Activated CD4-positive, alpha-beta T cell treated with anti-CD3 and anti-CD28 coated beads, Interleukin-2, amount 10 ng/mL, durations not matched to agents 7 days and 5 days (primary cell): ENCODE results near the gene COL23A1. TPM values are rescaled to one million over a fixed set of nuclear protein-coding genes. Genes with fewer than 3 reads are reported as not detected.

ENCODE experiments used
- CTCF ChIA-PET: fragments of 350-600 bp; sonication (Branson Sonifier 250); formaldehyde crosslinking; loops from one replicate; lab custom pipeline; 2021; ENCODE audit warnings: antibody characterized with exemption; lab: Charles Lee
- POLR2A ChIA-PET: fragments of 350-600 bp; sonication (Branson Sonifier 250); formaldehyde crosslinking; loops from one replicate; lab custom pipeline; 2021; ENCODE audit warnings: antibody characterized with exemption; lab: Charles Lee
- DNase-seq: peaks from one replicate; pipeline ENCODE4 v3.0.0-alpha.2; 2020
- H3K27ac Mint-ChIP-seq: one replicate; pipeline ENCODE4 v1.8.0; 2021; ENCODE audit warnings: mild to moderate bottlenecking, moderate library complexity, mixed read lengths
- H3K27me3 Mint-ChIP-seq: one replicate; pipeline ENCODE4 v1.8.0; 2021; ENCODE audit warnings: mixed read lengths
- H3K36me3 Mint-ChIP-seq: one replicate; pipeline ENCODE4 v1.8.0; 2021; ENCODE audit warnings: low read depth, mixed read lengths
- H3K4me1 Mint-ChIP-seq: one replicate; pipeline ENCODE4 v1.8.0; 2021; ENCODE audit warnings: mixed read lengths
- H3K4me3 Mint-ChIP-seq: one replicate; pipeline ENCODE4 v1.8.0; 2021; ENCODE audit warnings: mild to moderate bottlenecking, moderate library complexity, mixed read lengths
- H3K9me3 Mint-ChIP-seq: one replicate; pipeline ENCODE4 v1.8.0; 2021; ENCODE audit warnings: mixed read lengths
- total RNA-seq, 2 experiments: library from RNA; stranded (reverse); gene quantifications; one replicate each; pipeline ENCODE4 v1.2.3, GENCODE V29; 2021

The COL23A1 gene
- total RNA-seq, 2 experiments from 2014 or later: 0.27 TPM; not detected in 1

- Mint-ChIP-seq H3K27me3 (no peaks in the 10 kb centered on the region), H3K27ac (peak overlapping the region; percentile 74), H3K4me3 (peak overlapping the region; percentile 37), H3K9me3 (no peaks in the 10 kb centered on the region), H3K4me1 (peaks cover 17% of the 10 kb centered on the region), H3K36me3 (no peaks in the 10 kb centered on the region)
- POLR2A ChIA-PET: no interaction called here
- CTCF ChIA-PET: no interaction called here
- DNase-seq: peak; percentile 57
Observed at GRCh38 chr5:178249191-178249989, 340.8 kb downstream of the COL23A1 start.

- POLR2A ChIA-PET: no interaction called here
- H3K27ac Mint-ChIP-seq: no peak overlapping the region
- no peak overlapping the region for H3K4me3 Mint-ChIP-seq
- CTCF ChIA-PET: interaction anchor here (1.3 kb wide), 1 partner anchor 12 kb away, joined by 4 read pairs; no protein-coding TSS in a partner anchor
- H3K36me3 Mint-ChIP-seq: no peaks in the 10 kb centered on the region
- no peaks in the 10 kb centered on the region for H3K27me3 Mint-ChIP-seq
- no peak for DNase-seq
- peaks cover 17% of the 10 kb centered on the region for H3K4me1 Mint-ChIP-seq
- H3K9me3 Mint-ChIP-seq: no peaks in the 10 kb centered on the region
Observed at GRCh38 chr5:178248750-178249149, 341.4 kb downstream of the COL23A1 start.

DNA sequence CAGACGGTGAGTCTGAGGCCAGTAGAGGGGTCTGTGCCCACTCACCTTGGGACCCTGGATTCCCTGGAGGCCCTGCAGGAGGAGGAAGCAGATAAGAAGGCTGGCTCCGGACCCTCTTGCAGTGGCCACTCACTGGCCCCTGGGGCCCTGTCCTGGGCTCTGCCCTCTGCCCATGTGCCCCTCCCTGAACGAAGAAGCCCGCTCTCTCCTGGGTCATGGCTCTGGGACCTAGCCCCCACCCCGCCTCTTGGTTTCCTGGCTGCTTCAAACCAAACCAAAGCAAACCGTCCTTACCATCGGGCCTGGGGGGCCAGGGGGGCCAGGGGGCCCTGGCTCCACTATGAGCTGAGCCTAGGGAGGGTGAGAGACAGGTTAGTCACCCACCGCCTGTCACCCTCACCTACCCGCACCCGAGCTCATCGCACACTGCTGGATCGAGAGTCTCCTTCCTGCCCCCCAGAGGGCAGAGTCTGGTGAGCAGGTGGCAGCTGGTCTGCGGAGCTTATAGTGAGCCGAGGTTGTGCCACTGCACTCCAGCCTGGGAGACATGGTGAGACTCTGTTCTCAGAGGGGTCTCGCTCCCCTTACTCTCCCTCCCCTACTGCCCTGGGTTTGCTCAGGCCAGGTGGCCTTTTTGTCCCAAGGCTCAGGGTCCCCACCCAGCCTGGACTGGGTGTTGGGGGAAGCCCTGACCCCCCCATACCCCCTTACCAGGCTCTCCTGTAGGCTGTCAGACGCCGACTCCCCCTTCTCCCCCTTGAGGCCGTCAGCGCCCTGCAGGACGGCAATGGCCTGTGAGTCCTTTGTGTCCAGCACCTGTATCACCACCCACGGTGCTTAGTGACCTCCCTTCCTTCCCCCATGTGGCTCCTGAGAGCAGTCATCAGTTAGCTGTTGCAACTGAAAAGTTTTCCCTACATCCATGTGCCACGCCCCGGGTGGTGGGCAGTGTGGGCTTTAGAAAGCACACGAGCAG is 342.4 kb downstream of the COL23A1 start:
- no peak overlapping the region for H3K27ac Mint-ChIP-seq
- DNase-seq: no peak
- no peaks in the 10 kb centered on the region for H3K36me3 Mint-ChIP-seq
- H3K9me3 Mint-ChIP-seq: no peaks in the 10 kb centered on the region
- H3K4me3 Mint-ChIP-seq: no peak overlapping the region
- peaks cover 17% of the 10 kb centered on the region for H3K4me1 Mint-ChIP-seq
- POLR2A ChIA-PET: no interaction called here
- CTCF ChIA-PET: interaction anchor here (1.3 kb wide), 1 partner anchor 11 kb away, joined by 4 read pairs; no protein-coding TSS in a partner anchor
- H3K27me3 Mint-ChIP-seq: no peaks in the 10 kb centered on the region

- Mint-ChIP-seq H3K27ac (no peak overlapping the region), H3K36me3 (no peaks in the 10 kb centered on the region), H3K27me3 (no peaks in the 10 kb centered on the region), H3K4me3 (no peak overlapping the region), H3K4me1 (peaks cover 25% of the 10 kb centered on the region), H3K9me3 (no peaks in the 10 kb centered on the region)
- ChIA-PET POLR2A (no interaction called here), CTCF (no interaction called here)
- DNase-seq: no peak
Observed at GRCh38 chr5:178246624-178247279, 343.4 kb downstream of the COL23A1 start.

GRCh38 chr5:178245389-178245788 is 344.8 kb downstream of the COL23A1 start:
- no peaks in the 10 kb centered on the region for H3K36me3 Mint-ChIP-seq
- no peaks in the 10 kb centered on the region for H3K27me3 Mint-ChIP-seq
- no peak overlapping the region for H3K27ac Mint-ChIP-seq
- no peak for DNase-seq
- H3K9me3 Mint-ChIP-seq: no peaks in the 10 kb centered on the region
- H3K4me3 Mint-ChIP-seq: no peak overlapping the region
- POLR2A ChIA-PET: no interaction called here
- H3K4me1 Mint-ChIP-seq: peaks cover 38% of the 10 kb centered on the region
- CTCF ChIA-PET: no interaction called here

- H3K27me3 Mint-ChIP-seq: no peaks in the 10 kb centered on the region
- no peak for DNase-seq
- no peak overlapping the region for H3K4me3 Mint-ChIP-seq
- H3K9me3 Mint-ChIP-seq: no peaks in the 10 kb centered on the region
- no peak overlapping the region for H3K27ac Mint-ChIP-seq
- POLR2A ChIA-PET: no interaction called here
- H3K4me1 Mint-ChIP-seq: peaks cover 36% of the 10 kb centered on the region
- CTCF ChIA-PET: interaction anchor here (1.6 kb wide), 1 partner anchor 10 kb away, joined by 9 read pairs; no protein-coding TSS in a partner anchor
- no peaks in the 10 kb centered on the region for H3K36me3 Mint-ChIP-seq
Observed at GRCh38 chr5:178244576-178244975, 345.6 kb downstream of the COL23A1 start.

DNA sequence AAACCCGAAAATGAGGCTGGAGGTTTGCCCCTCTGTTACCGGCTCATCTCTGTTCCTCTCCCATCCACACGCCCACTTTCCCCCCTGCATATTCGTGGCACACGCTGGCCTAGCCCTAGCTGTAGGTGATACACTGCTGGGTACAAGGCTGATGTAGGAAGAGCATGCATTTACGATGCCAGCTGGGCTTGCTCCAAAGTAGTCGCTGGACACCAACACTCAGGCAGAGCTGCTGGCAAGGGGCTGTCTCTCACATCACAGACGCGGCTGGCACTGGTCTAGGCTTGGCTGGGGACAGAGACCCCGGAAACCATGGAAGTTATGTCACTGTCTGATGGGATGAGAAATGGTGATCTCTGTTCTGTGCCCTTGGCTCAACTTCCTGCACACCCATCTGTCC is 347.8 kb downstream of the COL23A1 start:
- CTCF ChIA-PET: no interaction called here
- Mint-ChIP-seq H3K9me3 (no peaks in the 10 kb centered on the region), H3K36me3 (no peaks in the 10 kb centered on the region), H3K4me3 (peak overlapping the region; percentile 37), H3K4me1 (peaks cover 46% of the 10 kb centered on the region), H3K27me3 (no peaks in the 10 kb centered on the region), H3K27ac (peak overlapping the region; percentile 58)
- no peak for DNase-seq
- POLR2A ChIA-PET: no interaction called here

- ChIA-PET POLR2A (no interaction called here), CTCF (interaction anchor here (0.9 kb wide), 1 partner anchor 10 kb away, joined by 3 read pairs; no protein-coding TSS in a partner anchor)
- no peak for DNase-seq
- peak overlapping the region; percentile 50 for H3K27ac Mint-ChIP-seq
- no peaks in the 10 kb centered on the region for H3K27me3 Mint-ChIP-seq
- H3K4me1 Mint-ChIP-seq: peaks cover 52% of the 10 kb centered on the region
- no peaks in the 10 kb centered on the region for H3K9me3 Mint-ChIP-seq
- H3K36me3 Mint-ChIP-seq: no peaks in the 10 kb centered on the region
- H3K4me3 Mint-ChIP-seq: peak overlapping the region; percentile 71
Observed at GRCh38 chr5:178241688-178242231, 348.4 kb downstream of the COL23A1 start.

GRCh38 chr5:178241231-178241663 is 348.9 kb downstream of the COL23A1 start:
- peak overlapping the region; percentile 95 for H3K27ac Mint-ChIP-seq
- H3K36me3 Mint-ChIP-seq: no peaks in the 10 kb centered on the region
- peak overlapping the region; percentile 71 for H3K4me3 Mint-ChIP-seq
- ChIA-PET POLR2A (no interaction called here), CTCF (interaction anchor here (0.9 kb wide), 1 partner anchor 10 kb away, joined by 3 read pairs; no protein-coding TSS in a partner anchor)
- peaks cover 57% of the 10 kb centered on the region for H3K4me1 Mint-ChIP-seq
- DNase-seq: no peak
- H3K27me3 Mint-ChIP-seq: no peaks in the 10 kb centered on the region
- no peaks in the 10 kb centered on the region for H3K9me3 Mint-ChIP-seq

- H3K27me3 Mint-ChIP-seq: no peaks in the 10 kb centered on the region
- no peaks in the 10 kb centered on the region for H3K36me3 Mint-ChIP-seq
- CTCF ChIA-PET: interaction anchor here (0.9 kb wide), 1 partner anchor 11 kb away, joined by 3 read pairs; no protein-coding TSS in a partner anchor
- H3K9me3 Mint-ChIP-seq: no peaks in the 10 kb centered on the region
- DNase-seq: no peak
- H3K27ac Mint-ChIP-seq: peak overlapping the region; percentile 95
- H3K4me1 Mint-ChIP-seq: peaks cover 59% of the 10 kb centered on the region
- POLR2A ChIA-PET: no interaction called here
- H3K4me3 Mint-ChIP-seq: peak overlapping the region; percentile 71
Observed at GRCh38 chr5:178240766-178241165, 349.4 kb downstream of the COL23A1 start.

DNA sequence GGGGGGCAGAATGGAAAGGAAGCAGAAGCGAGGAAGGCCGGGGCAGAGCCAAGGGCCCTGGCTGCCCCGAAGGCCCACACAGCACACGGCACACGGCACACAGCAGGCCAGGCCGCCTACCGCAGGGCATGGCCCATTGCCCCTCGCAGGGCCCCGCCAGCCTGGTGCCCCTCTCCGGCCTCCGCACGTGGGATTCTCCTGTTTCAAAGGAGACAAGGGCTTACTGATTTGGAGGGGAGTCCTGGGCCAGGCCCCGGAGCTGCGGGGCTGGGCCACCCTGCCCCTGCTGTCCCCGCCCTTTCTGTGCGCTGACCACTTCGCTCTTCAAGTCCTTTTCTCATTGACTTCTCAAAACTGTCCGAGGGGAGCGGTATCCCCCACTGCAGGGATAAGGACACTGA is 349.9 kb downstream of the COL23A1 start:
- ChIA-PET CTCF (no interaction called here), POLR2A (no interaction called here)
- Mint-ChIP-seq H3K4me3 (peak overlapping the region; percentile 71), H3K9me3 (no peaks in the 10 kb centered on the region), H3K36me3 (no peaks in the 10 kb centered on the region), H3K4me1 (peaks cover 63% of the 10 kb centered on the region), H3K27ac (peak overlapping the region; percentile 95), H3K27me3 (no peaks in the 10 kb centered on the region)
- DNase-seq: no peak
